Measurements from ENCODE around the gene SLC25A44.
"Not testable (repeated sequence)": the region's sequence is repeated elsewhere in the genome, so short reads cannot be mapped to it uniquely, and the experiment has no call there.

SLC25A44 gene

DNA sequence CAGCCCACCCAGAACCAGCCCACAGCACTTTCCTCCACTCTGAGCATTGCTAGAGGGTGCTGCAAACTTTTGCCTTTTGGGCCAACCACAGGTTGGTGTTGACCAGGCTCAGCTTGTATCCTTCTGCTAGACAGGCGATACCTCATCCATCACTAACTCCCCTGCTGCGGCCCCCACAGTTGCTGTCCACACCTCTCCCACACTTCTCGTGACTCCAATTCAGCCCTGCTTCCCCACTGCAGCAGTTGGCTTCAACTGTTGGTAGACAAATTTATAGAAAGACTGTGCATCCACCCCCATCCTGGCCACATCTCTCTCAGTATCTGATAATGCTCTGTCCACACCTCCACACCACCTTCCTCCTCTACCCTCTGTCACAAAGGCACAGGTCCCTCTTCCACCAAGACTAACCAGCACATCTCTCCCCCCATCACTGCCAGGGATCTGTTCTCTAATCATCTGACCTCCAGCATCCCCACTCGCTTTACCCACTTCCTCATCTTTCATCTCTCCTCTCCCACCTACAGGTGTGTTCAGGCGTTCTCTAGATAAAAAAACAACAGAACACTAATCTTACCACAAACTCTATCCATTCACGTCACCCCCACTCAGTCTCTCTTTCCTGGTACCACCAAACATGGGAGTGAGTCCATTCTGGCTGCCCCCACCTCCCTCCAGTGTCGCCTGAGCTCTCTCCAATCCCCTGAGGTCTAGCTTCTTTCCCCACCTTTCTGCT is 15.8 kb upstream of the SLC25A44 start:
- H3K4me3 ChIP-seq (ENCODE audit: low read length, poor library complexity, severe bottlenecking) = no peak overlapping the region
- no peaks in the 10 kb centered on the region for H3K9me3 ChIP-seq (ENCODE audit: insufficient read depth, low read depth, low read length)
- H3K4me2 ChIP-seq (ENCODE audit: low read depth, low read length, poor library complexity, severe bottlenecking) = peak overlapping the region; percentile 21
- peaks cover 12% of the 10 kb centered on the region for H3K4me1 ChIP-seq (ENCODE audit: insufficient read depth, low read length, poor library complexity, severe bottlenecking)
- H4K20me1 ChIP-seq (ENCODE audit: insufficient read depth, low read length, poor library complexity, severe bottlenecking) = no peaks in the 10 kb centered on the region
- H2AFZ ChIP-seq (ENCODE audit: low read length) = no peak overlapping the region
- H3K9ac ChIP-seq (ENCODE audit: low read depth, low read length, poor library complexity, severe bottlenecking) = no peak overlapping the region
- TF ChIP-seq, protein P1, sequence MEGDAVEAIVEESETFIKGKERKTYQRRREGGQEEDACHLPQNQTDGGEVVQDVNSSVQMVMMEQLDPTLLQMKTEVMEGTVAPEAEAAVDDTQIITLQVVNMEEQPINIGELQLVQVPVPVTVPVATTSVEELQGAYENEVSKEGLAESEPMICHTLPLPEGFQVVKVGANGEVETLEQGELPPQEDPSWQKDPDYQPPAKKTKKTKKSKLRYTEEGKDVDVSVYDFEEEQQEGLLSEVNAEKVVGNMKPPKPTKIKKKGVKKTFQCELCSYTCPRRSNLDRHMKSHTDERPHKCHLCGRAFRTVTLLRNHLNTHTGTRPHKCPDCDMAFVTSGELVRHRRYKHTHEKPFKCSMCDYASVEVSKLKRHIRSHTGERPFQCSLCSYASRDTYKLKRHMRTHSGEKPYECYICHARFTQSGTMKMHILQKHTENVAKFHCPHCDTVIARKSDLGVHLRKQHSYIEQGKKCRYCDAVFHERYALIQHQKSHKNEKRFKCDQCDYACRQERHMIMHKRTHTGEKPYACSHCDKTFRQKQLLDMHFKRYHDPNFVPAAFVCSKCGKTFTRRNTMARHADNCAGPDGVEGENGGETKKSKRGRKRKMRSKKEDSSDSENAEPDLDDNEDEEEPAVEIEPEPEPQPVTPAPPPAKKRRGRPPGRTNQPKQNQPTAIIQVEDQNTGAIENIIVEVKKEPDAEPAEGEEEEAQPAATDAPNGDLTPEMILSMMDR (conservative IDR thresholded peaks at IDR 0.05; ENCODE audit: low read length) = no peak
- TF ChIP-seq EZH2phosphoT487 (IDR thresholded peaks at IDR 0.05; ENCODE audit: borderline replicate concordance) = no peak
- H3K36me3 ChIP-seq (ENCODE audit: insufficient read depth, low read length) = no peaks in the 10 kb centered on the region
- no peaks in the 10 kb centered on the region for H3K27me3 ChIP-seq (ENCODE audit: insufficient read depth, low read length, poor library complexity, severe bottlenecking)
- H3K9me2 ChIP-seq (replicated peaks; ENCODE audit: low read depth, low read length) = no peaks in the 10 kb centered on the region
- H3F3A ChIP-seq (ENCODE audit: low read depth) = no peaks in the 10 kb centered on the region
- H3K79me2 ChIP-seq (ENCODE audit: insufficient read depth, low read length) = no peaks in the 10 kb centered on the region

DNA sequence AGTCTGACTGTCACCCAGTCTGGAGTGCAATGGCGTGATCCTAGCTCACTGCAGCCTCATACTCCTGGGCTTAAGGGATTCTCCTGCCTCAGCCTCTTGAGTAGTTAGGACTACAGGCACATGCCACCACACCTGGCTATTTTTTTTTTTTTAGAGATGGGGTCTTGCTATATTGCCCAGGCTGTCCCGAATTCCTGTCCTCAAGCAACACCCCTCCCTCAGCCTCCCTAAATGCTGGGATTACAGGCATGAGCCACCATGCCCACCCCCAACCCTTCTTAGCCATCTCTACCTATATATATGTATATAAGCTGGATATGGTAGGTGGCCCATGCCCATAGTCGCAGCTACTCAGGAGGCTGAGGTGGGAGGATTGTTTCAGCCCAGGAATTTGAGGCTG is 13.4 kb upstream of the SLC25A44 start:
- Histone ChIP-seq H2AFZ (ENCODE audit: low read length) (no peak overlapping the region), H3K9ac (ENCODE audit: low read depth, low read length, poor library complexity, severe bottlenecking) (no peak overlapping the region), H3F3A (ENCODE audit: low read depth) (no peaks in the 10 kb centered on the region), H3K4me3 (ENCODE audit: low read length, poor library complexity, severe bottlenecking) (no peak overlapping the region), H3K79me2 (ENCODE audit: insufficient read depth, low read length) (no peaks in the 10 kb centered on the region), H3K9me2 (replicated peaks; ENCODE audit: low read depth, low read length) (no peaks in the 10 kb centered on the region), H3K4me2 (ENCODE audit: low read depth, low read length, poor library complexity, severe bottlenecking) (no peak overlapping the region), H3K36me3 (ENCODE audit: insufficient read depth, low read length) (no peaks in the 10 kb centered on the region), H4K20me1 (ENCODE audit: insufficient read depth, low read length, poor library complexity, severe bottlenecking) (no peaks in the 10 kb centered on the region), H3K9me3 (ENCODE audit: insufficient read depth, low read depth, low read length) (no peaks in the 10 kb centered on the region), H3K27me3 (ENCODE audit: insufficient read depth, low read length, poor library complexity, severe bottlenecking) (no peaks in the 10 kb centered on the region), H3K4me1 (ENCODE audit: insufficient read depth, low read length, poor library complexity, severe bottlenecking) (peaks cover 12% of the 10 kb centered on the region)
- no peak for TF ChIP-seq EZH2phosphoT487 (IDR thresholded peaks at IDR 0.05; ENCODE audit: borderline replicate concordance)
- TF ChIP-seq, protein P1 (conservative IDR thresholded peaks at IDR 0.05; ENCODE audit: low read length) = no peak

DNA sequence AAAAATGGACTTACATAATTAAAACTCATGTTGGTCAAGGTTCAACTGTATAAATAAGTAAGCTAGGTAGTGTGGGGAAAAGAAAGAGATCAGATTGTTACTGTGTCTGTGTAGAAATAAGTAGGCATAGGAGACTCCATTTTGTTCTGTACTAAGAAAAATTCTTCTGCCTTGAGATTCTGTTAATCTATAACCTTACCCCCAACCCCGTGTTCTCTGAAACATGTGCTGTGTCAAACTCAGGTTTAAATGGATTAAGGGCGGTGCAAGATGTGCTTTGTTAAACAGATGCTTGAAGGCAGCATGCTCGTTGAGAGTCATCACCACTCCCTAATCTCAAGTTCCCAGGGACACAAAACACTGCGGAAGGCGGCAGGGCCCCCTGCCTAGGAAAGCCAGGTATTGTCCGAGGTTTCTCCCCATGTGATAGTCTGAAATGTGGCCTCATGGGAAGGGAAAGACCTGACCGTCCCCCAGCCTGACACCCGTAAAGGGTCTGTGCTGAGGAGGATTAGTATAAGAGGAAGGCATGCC is 12.4 kb upstream of the SLC25A44 start:
- not testable (repeated sequence) for H3K4me2 ChIP-seq (ENCODE audit: low read depth, low read length, poor library complexity, severe bottlenecking); H3F3A ChIP-seq (ENCODE audit: low read depth); H3K4me3 ChIP-seq (ENCODE audit: low read length, poor library complexity, severe bottlenecking); H3K79me2 ChIP-seq (ENCODE audit: insufficient read depth, low read length); H3K9me2 ChIP-seq (replicated peaks; ENCODE audit: low read depth, low read length); H2AFZ ChIP-seq (ENCODE audit: low read length); H4K20me1 ChIP-seq (ENCODE audit: insufficient read depth, low read length, poor library complexity, severe bottlenecking); H3K9me3 ChIP-seq (ENCODE audit: insufficient read depth, low read depth, low read length); H3K27me3 ChIP-seq (ENCODE audit: insufficient read depth, low read length, poor library complexity, severe bottlenecking); H3K36me3 ChIP-seq (ENCODE audit: insufficient read depth, low read length); H3K9ac ChIP-seq (ENCODE audit: low read depth, low read length, poor library complexity, severe bottlenecking)
- H3K4me1 ChIP-seq (ENCODE audit: insufficient read depth, low read length, poor library complexity, severe bottlenecking) = peaks cover 12% of the 10 kb centered on the region

DNA sequence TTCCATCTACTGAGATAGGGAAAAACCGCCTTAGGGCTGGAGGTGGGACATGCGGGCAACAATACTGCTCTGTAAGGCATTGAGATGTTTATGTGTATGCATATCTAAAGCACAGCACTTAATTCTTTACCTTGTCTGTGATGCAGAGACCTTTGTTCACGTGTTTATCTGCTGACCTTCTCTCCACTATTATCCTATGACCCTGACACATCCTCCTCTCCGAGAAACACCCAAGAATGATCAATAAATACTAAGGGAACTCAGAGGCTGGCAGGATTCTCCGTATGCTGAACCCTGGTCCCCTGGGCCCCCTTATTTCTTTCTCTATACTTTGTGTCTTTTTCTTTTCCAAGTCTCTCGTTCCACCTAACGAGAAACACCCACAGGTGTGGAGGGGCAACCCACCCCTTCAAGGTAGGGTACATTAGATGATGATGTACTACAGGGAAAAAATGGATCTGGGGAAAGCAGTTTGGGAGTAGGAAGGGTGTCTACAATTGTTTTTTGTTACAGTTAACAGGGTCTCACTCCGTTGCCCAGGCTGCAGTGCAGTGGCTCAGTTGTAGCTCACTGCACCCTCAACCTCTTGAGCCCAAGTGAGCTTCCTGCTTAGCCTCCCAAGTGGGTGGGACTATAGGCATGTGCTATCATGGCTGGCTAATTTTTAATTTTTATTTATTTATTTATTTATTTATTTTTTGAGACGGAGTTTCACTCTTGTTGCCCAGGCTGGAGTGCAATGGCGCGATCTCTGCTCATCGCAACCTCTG is 11.7 kb upstream of the SLC25A44 start:
- not testable (repeated sequence) for H4K20me1 ChIP-seq (ENCODE audit: insufficient read depth, low read length, poor library complexity, severe bottlenecking); H3K9me2 ChIP-seq (replicated peaks; ENCODE audit: low read depth, low read length); H3K27me3 ChIP-seq (ENCODE audit: insufficient read depth, low read length, poor library complexity, severe bottlenecking); H3K4me3 ChIP-seq (ENCODE audit: low read length, poor library complexity, severe bottlenecking); H3K4me2 ChIP-seq (ENCODE audit: low read depth, low read length, poor library complexity, severe bottlenecking); H3K79me2 ChIP-seq (ENCODE audit: insufficient read depth, low read length); H3K36me3 ChIP-seq (ENCODE audit: insufficient read depth, low read length); H3K9me3 ChIP-seq (ENCODE audit: insufficient read depth, low read depth, low read length); H3K9ac ChIP-seq (ENCODE audit: low read depth, low read length, poor library complexity, severe bottlenecking); H2AFZ ChIP-seq (ENCODE audit: low read length); H3F3A ChIP-seq (ENCODE audit: low read depth)
- H3K4me1 ChIP-seq (ENCODE audit: insufficient read depth, low read length, poor library complexity, severe bottlenecking) = peaks cover 12% of the 10 kb centered on the region

DNA sequence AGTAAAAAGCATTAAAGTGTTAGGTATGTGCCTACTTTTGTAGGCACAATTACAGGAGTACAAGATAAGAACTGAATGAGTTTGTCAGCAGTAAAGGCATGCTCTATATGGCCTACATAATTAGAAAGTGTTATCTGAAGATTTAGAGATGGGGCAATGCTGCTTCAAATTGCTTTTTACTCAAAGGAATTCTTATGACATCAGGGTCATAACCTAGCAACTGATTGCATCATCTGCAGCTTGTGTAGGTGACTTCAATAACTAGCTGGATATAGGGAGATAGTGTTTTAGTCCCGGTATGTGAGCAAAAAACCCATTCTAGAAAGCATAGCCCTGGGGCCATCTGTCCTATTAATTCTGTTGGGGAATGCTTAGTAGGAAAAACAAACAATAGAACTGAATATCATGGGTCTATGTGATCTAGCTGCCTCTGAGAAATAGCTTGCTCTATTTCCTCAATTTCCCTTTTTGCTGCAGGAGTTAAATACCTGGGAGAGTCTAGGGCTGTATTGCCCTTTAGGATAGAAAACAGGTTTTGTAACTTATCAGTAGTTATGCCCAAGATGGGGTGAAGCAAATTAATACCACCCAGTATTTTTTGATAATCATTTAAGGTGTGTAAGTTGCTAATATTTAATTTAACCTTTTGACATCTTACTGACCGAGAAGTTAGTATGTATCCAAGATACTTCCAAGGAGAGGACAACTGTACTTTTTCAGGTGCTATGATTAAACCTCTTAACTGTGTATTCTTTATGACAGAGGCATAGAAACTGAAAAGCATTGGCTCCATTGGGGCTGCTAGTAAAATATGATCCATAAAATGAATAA is 7.3 kb upstream of the SLC25A44 start:
- H3K4me2 ChIP-seq (ENCODE audit: low read depth, low read length, poor library complexity, severe bottlenecking); H3K9me3 ChIP-seq (ENCODE audit: insufficient read depth, low read depth, low read length); H2AFZ ChIP-seq (ENCODE audit: low read length); H3K9ac ChIP-seq (ENCODE audit: low read depth, low read length, poor library complexity, severe bottlenecking); H3K36me3 ChIP-seq (ENCODE audit: insufficient read depth, low read length); H3K4me3 ChIP-seq (ENCODE audit: low read length, poor library complexity, severe bottlenecking); H3F3A ChIP-seq (ENCODE audit: low read depth); H3K79me2 ChIP-seq (ENCODE audit: insufficient read depth, low read length); H3K4me1 ChIP-seq (ENCODE audit: insufficient read depth, low read length, poor library complexity, severe bottlenecking); H4K20me1 ChIP-seq (ENCODE audit: insufficient read depth, low read length, poor library complexity, severe bottlenecking); H3K27me3 ChIP-seq (ENCODE audit: insufficient read depth, low read length, poor library complexity, severe bottlenecking); H3K9me2 ChIP-seq (replicated peaks; ENCODE audit: low read depth, low read length): not testable (repeated sequence)
